Gastrocnemius medialis (tissue), 4 donors: ENCODE data around the gene SYCN. TPM values are rescaled to one million over a fixed set of nuclear protein-coding genes. Genes with fewer than 3 reads are reported as not detected.

Experiments used
- ATAC-seq, 2 donors: fragments of 150-250 bp; one replicate each; pipeline ENCODE4 v1.9.1; 2016
- DNase-seq, 2 donors: peaks; one replicate each; pipeline ENCODE4 v3.0.0-alpha.2; 2019
- H3K27ac ChIP-seq, 4 donors: fragments of 200-600 bp; sonication (generic); 1 replicate in 1 of 4; 2 replicates in 3 of 4; pipeline ENCODE4 v1.5.1; 2016 to 2018; ENCODE audit warnings: mild to moderate bottlenecking in 2 of 4, moderate library complexity in 1 of 4
- H3K27me3 ChIP-seq, 3 donors: fragments of 200-600 bp; sonication (generic) in 2 of 3; 1 replicate in 1 of 3; 2 replicates in 2 of 3; pipeline versions ENCODE4 v1.5.1 to v1.6.0; 2016 to 2019; ENCODE audit warnings: mild to moderate bottlenecking in 1 of 3, moderate library complexity in 1 of 3
- H3K36me3 ChIP-seq, 2 donors: fragments of 200-600 bp; sonication (generic) in 1 of 2; one replicate each; pipeline ENCODE4 v1.5.1; 2017 to 2018
- H3K4me1 ChIP-seq, 2 donors: fragments of 200-600 bp; sonication (generic) in 1 of 2; one replicate each; pipeline ENCODE4 v1.5.1; 2016 to 2017; ENCODE audit warnings: mild to moderate bottlenecking in 2 of 2
- H3K4me3 ChIP-seq, 4 donors: fragments of 200-600 bp; sonication (generic) in 3 of 4; 1 replicate in 1 of 4; 2 replicates in 3 of 4; pipeline ENCODE4 v1.5.1; 2016 to 2019; ENCODE audit warnings: mild to moderate bottlenecking in 2 of 4
- H3K9me3 ChIP-seq, 3 donors: fragments of 200-600 bp; sonication (generic) in 2 of 3; 1 replicate in 1 of 3; 2 replicates in 2 of 3; pipeline ENCODE4 v1.5.1; 2016 to 2019
- CTCF ChIP-seq, 5 experiments: fragments of 450-650 bp in 3 of 5; fragments of 200-600 bp in 2 of 5; sonication (generic) in 2 of 5; IDR thresholded peaks in 4 of 5; conservative IDR thresholded peaks in 1 of 5; 1 replicate in 4 of 5; 2 replicates in 1 of 5; pipeline ENCODE4 v1.5.1; 2016 to 2019; ENCODE audit warnings: antibody characterized with exemption in 5 of 5, mild to moderate bottlenecking in 3 of 5, moderate library complexity in 3 of 5
- POLR2A ChIP-seq, 2 donors: fragments of 450-650 bp; IDR thresholded peaks; one replicate each; pipeline ENCODE4 v1.6.1; 2017; ENCODE audit warnings: antibody characterized with exemption in 2 of 2, mild to moderate bottlenecking in 2 of 2, moderate library complexity in 2 of 2
- in situ Hi-C, 4 donors: fragments of 200-750 bp; cut with MboI; loops; one replicate each; pipeline versions ENCODE4 v1.15.0 to v1.8.0; 2017; ENCODE audit warnings: low sequenced_read_pairs in 4 of 4
- intact Hi-C: fragments of 100-400 bp; cut with DNase I; formaldehyde crosslinking; loops from one replicate; pipeline ENCODE4 v1.15.1; 2023; ENCODE audit warnings: low total_unique reads
- total RNA-seq, 4 donors: library from RNA; depleted of rRNA; stranded (reverse); fragments of >200 nt; gene quantifications; one replicate each; pipeline versions ENCODE4 v1.1.0 to v1.2.3, GENCODE V29; 2016

SYCN gene
- total RNA-seq, 4 donors from 2014 or later = not detected

- no peaks in the 10 kb centered on the region for H3K36me3 ChIP-seq
- in situ Hi-C loops = no loop called here
- no peaks in the 10 kb centered on the region for H3K4me1 ChIP-seq
- H3K27me3 ChIP-seq = peaks cover 5 to 13% (median 7%) of the 10 kb centered on the region in 3 donors
- TF ChIP-seq POLR2A (IDR thresholded peaks at IDR 0.05) (no peak), CTCF (IDR thresholded peaks at IDR 0.05 in 4 of 5, conservative IDR thresholded peaks at IDR 0.05 in 1 of 5) (no peak)
- no peak overlapping the region for H3K27ac ChIP-seq
- H3K9me3 ChIP-seq = no peaks in the 10 kb centered on the region
- DNase-seq = no peak
- no peak for ATAC-seq
- intact Hi-C loops = no loop called here
- no peak overlapping the region for H3K4me3 ChIP-seq
These were observed 32.5 kb upstream of the SYCN start for GRCh38 chr19:39236527-39236926.

GRCh38 chr19:39232708-39233107 is 28.6 kb upstream of the SYCN start:
- in situ Hi-C loops = no loop called here
- H3K4me1 ChIP-seq = no peaks in the 10 kb centered on the region
- H3K27me3 ChIP-seq = peaks cover 1 to 8% (median 4%) of the 10 kb centered on the region in 3 donors
- TF ChIP-seq POLR2A (IDR thresholded peaks at IDR 0.05) (no peak), CTCF (IDR thresholded peaks at IDR 0.05 in 4 of 5, conservative IDR thresholded peaks at IDR 0.05 in 1 of 5) (no peak)
- H3K4me3 ChIP-seq = no peak overlapping the region
- ATAC-seq (no peak), DNase-seq (no peak)
- intact Hi-C loops = no loop called here
- no peaks in the 10 kb centered on the region for H3K9me3 ChIP-seq
- no peaks in the 10 kb centered on the region for H3K36me3 ChIP-seq
- H3K27ac ChIP-seq = no peak overlapping the region

- Histone ChIP-seq H3K27ac (no peak overlapping the region), H3K4me1 (no peaks in the 10 kb centered on the region), H3K4me3 (no peak overlapping the region), H3K9me3 (no peaks in the 10 kb centered on the region), H3K27me3 (peaks cover 0 to 8% (median 0%) of the 10 kb centered on the region in 3 donors), H3K36me3 (no peaks in the 10 kb centered on the region)
- intact Hi-C loops (no loop called here), in situ Hi-C loops (no loop called here)
- ATAC-seq = no peak
- TF ChIP-seq POLR2A (IDR thresholded peaks at IDR 0.05) (no peak), CTCF (IDR thresholded peaks at IDR 0.05 in 4 of 5, conservative IDR thresholded peaks at IDR 0.05 in 1 of 5) (no peak)
- DNase-seq = no peak
These were observed 26.2 kb upstream of the SYCN start for GRCh38 chr19:39230096-39230764.

GRCh38 chr19:39224910-39225309 is 20.8 kb upstream of the SYCN start:
- no peak for DNase-seq
- Histone ChIP-seq H3K27ac (no peak overlapping the region), H3K9me3 (no peaks in the 10 kb centered on the region), H3K36me3 (no peaks in the 10 kb centered on the region), H3K4me1 (no peaks in the 10 kb centered on the region), H3K27me3 (peaks cover 0 to 9% (median 3%) of the 10 kb centered on the region in 3 donors), H3K4me3 (no peak overlapping the region)
- intact Hi-C loops (no loop called here), in situ Hi-C loops (no loop called here)
- no peak for ATAC-seq
- TF ChIP-seq CTCF (IDR thresholded peaks at IDR 0.05 in 4 of 5, conservative IDR thresholded peaks at IDR 0.05 in 1 of 5) (no peak), POLR2A (IDR thresholded peaks at IDR 0.05) (no peak)
